Motor neuron (in vitro differentiated cells): ENCODE results near the gene SEZ6L2. TPM values are rescaled to one million over a fixed set of nuclear protein-coding genes. Genes with fewer than 3 reads are reported as not detected.
A peak's percentile ranks its signal among the peaks of the same experiment; 100 is the strongest.
"Not testable (repeated sequence)": the region's sequence is repeated elsewhere in the genome, so short reads cannot be mapped to it uniquely, and the experiment has no call there.

Experiments used
- ATAC-seq, 8 experiments: fragments of 200-7000 bp; cut with Tn5 transposase; replicated peaks in 6 of 8; 2 replicates each; pipeline ENCODE4 v1.8.0; 2021; ENCODE audit warnings: mild to moderate bottlenecking in 8 of 8, moderate library complexity in 8 of 8
- H3K27ac ChIP-seq, 2 donors: fragments of 250-450 bp; sonication (Bioruptor Pico); 2 replicates each; pipeline ENCODE4 v1.9.0; 2021; ENCODE audit warnings: antibody characterized with exemption in 2 of 2, mild to moderate bottlenecking in 2 of 2, moderate library complexity in 1 of 2
- H3K4me1 ChIP-seq, 2 donors: fragments of 250-450 bp; sonication (Bioruptor Pico); replicated peaks in 1 of 2; 2 replicates each; pipeline ENCODE4 v1.6.1; 2021; ENCODE audit warnings: antibody characterized with exemption in 2 of 2, mild to moderate bottlenecking in 2 of 2, moderate library complexity in 1 of 2
- H3K4me3 ChIP-seq, 5 donors: fragments of 250-450 bp; sonication (Bioruptor Pico); 2 replicates each; pipeline ENCODE4 v1.9.0; 2021; ENCODE audit warnings: antibody characterized with exemption in 5 of 5, mild to moderate bottlenecking in 5 of 5, moderate library complexity in 4 of 5
- WGBS, 10 experiments: fragments of 450-650 bp; shearing (Covaris generic); methylation state at CpG; one replicate each; pipeline ENCODE4 v1.0.0; 2022; 5-methylcytosine and 5-hydroxymethylcytosine counted together
- in situ Hi-C, 9 experiments: fragments of 400-800 bp; cut with MboI; loops; one replicate each; pipeline ENCODE4 v1.15.0; 2021; ENCODE audit warnings: low sequenced_read_pairs in 9 of 9, low pct_unique_long_range_greater_than_20kb in 2 of 9; ENCODE audit not compliant: unreplicated experiment in 9 of 9
- total RNA-seq, 8 experiments: library from RNA; unstranded; fragments of 300-600 nt; gene quantifications; 2 replicates each; pipeline versions ENCODE4 v1.2.3 to v1.2.4, GENCODE V29; 2022

The SEZ6L2 gene
- total RNA-seq, 8 experiments from 2014 or later = 20.4 to 95.6 (median 70.1) TPM

GRCh38 chr16:29873319-29873718 lies 26.0 kb downstream of the SEZ6L2 start:
- Histone ChIP-seq H3K4me1 (no peaks in the 10 kb centered on the region), H3K27ac (no peak overlapping the region), H3K4me3 (no peak overlapping the region)
- 60 to 89% (median 71%) methylated on average over 3 to 7 of the region's 26 CpGs; no CpG with 5 or more reads in 7 of the 10 experiments for WGBS, 10 experiments
- in situ Hi-C loops = loop anchor here in 2 of 9 experiments (10.0 to 25.0 kb wide), 2 partner anchors 61 to 89 kb away; partner anchors contain the start of genes TAOK2 (in 1 of the 2) and TMEM219 (in 1 of the 2)
- ATAC-seq = no peak

- no peak overlapping the region for H3K4me3 ChIP-seq
- no peak overlapping the region for H3K27ac ChIP-seq
- H3K4me1 ChIP-seq = no peaks in the 10 kb centered on the region
- in situ Hi-C loops = loop anchor here in 2 of 9 experiments (10.0 to 25.0 kb wide), 2 partner anchors 63 to 90 kb away; partner anchors contain the start of genes TAOK2 (in 1 of the 2) and TMEM219 (in 1 of the 2)
- 75 to 100% (median 94%) methylated on average over 2 to 10 of the region's 16 CpGs; no CpG with 5 or more reads in 3 of the 10 experiments for WGBS, 10 experiments
- no peak for ATAC-seq
Measured at GRCh38 chr16:29871822-29872546, 27.4 kb downstream of the SEZ6L2 start.

GRCh38 chr16:29869067-29869466 lies 30.3 kb downstream of the SEZ6L2 start:
- peak in 2 of 8 experiments; percentile 62 to 78 for ATAC-seq
- H3K4me1 ChIP-seq, H3K4me3 ChIP-seq, H3K27ac ChIP-seq: not testable (repeated sequence)
- in situ Hi-C loops = loop anchor here in 1 of 9 experiments (25.0 kb wide), 1 partner anchor 93 kb away; the partner anchor contains the start of genes TAOK2 and TMEM219
- WGBS, 10 experiments = 40 to 94% (median 83%) methylated on average over 1 to 6 of the region's 8 CpGs; no CpG with 5 or more reads in 3 of the 10 experiments

GRCh38 chr16:29868396-29869009 lies 30.8 kb downstream of the SEZ6L2 start:
- 0 to 100% (median 80%) methylated on average over 1 to 3 of the region's 8 CpGs; no CpG with 5 or more reads in 4 of the 10 experiments for WGBS, 10 experiments
- Histone ChIP-seq H3K4me3 (no peak overlapping the region), H3K4me1 (peaks cover 3% of the 10 kb centered on the region in 2 donors), H3K27ac (no peak overlapping the region)
- in situ Hi-C loops = loop anchor here in 1 of 9 experiments (25.0 kb wide), 1 partner anchor 94 kb away; the partner anchor contains the start of genes TAOK2 and TMEM219
- ATAC-seq = peak in 3 of 8 experiments; percentile 82 to 91 (median 88)

- WGBS, 10 experiments = 70 to 100% (median 93%) methylated on average over 1 to 3 of the region's 9 CpGs; no CpG with 5 or more reads in 6 of the 10 experiments
- H3K4me3 ChIP-seq = no peak overlapping the region
- H3K4me1 ChIP-seq = peaks cover 9 to 12% of the 10 kb centered on the region in 2 donors
- no peak for ATAC-seq
- H3K27ac ChIP-seq = no peak overlapping the region
- in situ Hi-C loops = loop anchor here in 1 of 9 experiments (25.0 kb wide), 1 partner anchor 98 kb away; the partner anchor contains the start of genes TAOK2 and TMEM219
Measured at GRCh38 chr16:29864205-29864604, 35.1 kb downstream of the SEZ6L2 start.

- WGBS, 10 experiments = 42 to 70% methylated on average over 2 to 10 of the region's 16 CpGs; no CpG with 5 or more reads in 8 of the 10 experiments
- H3K27ac ChIP-seq = peak overlapping the region in 1 of 2 donors; percentile 3
- no peak for ATAC-seq
- peaks cover 9 to 12% of the 10 kb centered on the region in 2 donors for H3K4me1 ChIP-seq
- peak overlapping the region in 3 of 5 donors; percentile 77 to 83 (median 82) for H3K4me3 ChIP-seq
- in situ Hi-C loops = loop anchor here in 1 of 9 experiments (25.0 kb wide), 1 partner anchor 99 kb away; the partner anchor contains the start of genes TAOK2 and TMEM219
Measured at GRCh38 chr16:29863669-29863984, 35.7 kb downstream of the SEZ6L2 start.

- Histone ChIP-seq H3K4me1 (peaks cover 9 to 12% of the 10 kb centered on the region in 2 donors), H3K27ac (peak within 1 kb of the TSS; percentile 98 to 99), H3K4me3 (peak within 1 kb of the TSS; percentile 77 to 83 (median 81))
- peak; percentile 94 to 98 (median 96) for ATAC-seq
- in situ Hi-C loops = loop anchor here in 1 of 9 experiments (25.0 kb wide), 1 partner anchor 99 kb away; the partner anchor contains the start of genes TAOK2 and TMEM219
- WGBS, 10 experiments = 0 to 18% (median 0%) methylated on average over 1 to 16 of the region's 57 CpGs; no CpG with 5 or more reads in 2 of the 10 experiments
Measured at GRCh38 chr16:29862884-29863668, 36.3 kb downstream of the SEZ6L2 start, which contains the start of gene CDIPT. TSS of gene CDIPT (minus strand) at chr16:29863226. CDS start at chr16:29862857, 369 bp downstream.

- H3K27ac ChIP-seq = peak overlapping the region; percentile 98 to 99
- 0 to 7% (median 0%) methylated on average over 1 to 13 of the region's 27 CpGs; no CpG with 5 or more reads in 3 of the 10 experiments for whole genome bisulfite sequencing, 10 experiments
- peak; percentile 4 to 23 (median 16) for ATAC-seq
- H3K4me3 ChIP-seq = peak overlapping the region; percentile 77 to 83 (median 81)
- in situ Hi-C loops = loop anchor here in 1 of 9 experiments (25.0 kb wide), 1 partner anchor 100 kb away; the partner anchor contains the start of genes TAOK2 and TMEM219
- H3K4me1 ChIP-seq = peaks cover 9 to 12% of the 10 kb centered on the region in 2 donors
Measured at GRCh38 chr16:29862383-29862883, 36.9 kb downstream of the SEZ6L2 start.

- Histone ChIP-seq H3K4me3 (no peak overlapping the region), H3K4me1 (peaks cover 9 to 12% of the 10 kb centered on the region in 2 donors), H3K27ac (no peak overlapping the region)
- ATAC-seq = no peak
- in situ Hi-C loops = loop anchor here in 1 of 9 experiments (25.0 kb wide), 1 partner anchor 102 kb away; the partner anchor contains the start of genes TAOK2 and TMEM219
- WGBS, 10 experiments = 70 to 100% (median 95%) methylated on average over 1 to 4 of the region's 9 CpGs; no CpG with 5 or more reads in 4 of the 10 experiments
Measured at GRCh38 chr16:29860218-29860617, 39.1 kb downstream of the SEZ6L2 start.

- ATAC-seq = no peak
- in situ Hi-C loops = loop anchor here in 1 of 9 experiments (25.0 kb wide), 1 partner anchor 103 kb away; the partner anchor contains the start of genes TAOK2 and TMEM219
- H3K4me3 ChIP-seq = no peak overlapping the region
- peaks cover 9 to 12% of the 10 kb centered on the region in 2 donors for H3K4me1 ChIP-seq
- WGBS, 10 experiments = 95 to 100% methylated on average over 4 of the region's 19 CpGs; no CpG with 5 or more reads in 8 of the 10 experiments
- no peak overlapping the region for H3K27ac ChIP-seq
Measured at GRCh38 chr16:29858974-29859373, 40.4 kb downstream of the SEZ6L2 start.

GRCh38 chr16:29858149-29858849 lies 41.1 kb downstream of the SEZ6L2 start:
- WGBS, 10 experiments = 52 to 100% (median 84%) methylated on average over 1 to 6 of the region's 10 CpGs
- no peak overlapping the region for H3K27ac ChIP-seq
- in situ Hi-C loops = loop anchor here in 1 of 9 experiments (25.0 kb wide), 1 partner anchor 104 kb away; the partner anchor contains the start of genes TAOK2 and TMEM219
- H3K4me1 ChIP-seq = peaks cover 5 to 8% of the 10 kb centered on the region in 2 donors
- H3K4me3 ChIP-seq = no peak overlapping the region
- no peak for ATAC-seq
